Vagina (tissue), 2 donors: ENCODE results near the gene LAMC3. TPM values are rescaled to one million over a fixed set of nuclear protein-coding genes. Genes with fewer than 3 reads are reported as not detected.

ENCODE experiments used
- DNase-seq, 2 donors: peaks; one replicate each; pipeline ENCODE4 v3.0.0-alpha.2; 2017; ENCODE audit errors: extremely low spot score in 2 of 2
- H3K27ac ChIP-seq: fragments of 200-600 bp; sonication (generic); one replicate; pipeline ENCODE4 v1.5.1; 2019
- H3K27me3 ChIP-seq: fragments of 200-600 bp; sonication (generic); one replicate; pipeline ENCODE4 v1.5.1; 2019
- H3K36me3 ChIP-seq, 2 donors: fragments of 200-600 bp; sonication (generic); one replicate each; pipeline ENCODE4 v1.5.1; 2017 to 2019
- H3K4me1 ChIP-seq: fragments of 200-600 bp; sonication (generic); one replicate; pipeline ENCODE4 v1.5.1; 2019
- H3K4me3 ChIP-seq, 2 donors: fragments of 200-600 bp; sonication (generic); 1 replicate in 1 of 2; 2 replicates in 1 of 2; pipeline ENCODE4 v1.5.1; 2016 to 2019
- H3K9me3 ChIP-seq: fragments of 200-600 bp; sonication (generic); one replicate; pipeline ENCODE4 v1.5.1; 2019
- POLR2A ChIP-seq, 2 donors: fragments of 450-650 bp; IDR thresholded peaks; one replicate each; pipeline ENCODE4 v1.6.1; 2017; ENCODE audit warnings: antibody characterized with exemption in 2 of 2, mild to moderate bottlenecking in 2 of 2, moderate library complexity in 2 of 2
- POLR2AphosphoS5 ChIP-seq, 2 donors: sonication (generic); formaldehyde crosslinking; IDR thresholded peaks; one replicate each; pipeline ENCODE4 v1.9.0; 2017; ENCODE audit warnings: antibody characterized with exemption in 2 of 2, mild to moderate bottlenecking in 2 of 2, low read depth in 1 of 2; ENCODE audit not compliant: insufficient read depth in 1 of 2
- intact Hi-C: fragments of 100-400 bp; cut with DNase I; formaldehyde crosslinking; loops from one replicate; pipeline ENCODE4 v1.15.1; 2023
- total RNA-seq: library from RNA; depleted of rRNA; stranded (reverse); fragments of >200 nt; gene quantifications from one replicate; pipeline ENCODE4 v1.2.3, GENCODE V29; 2016
- TF ChIP-seq, protein P1 (sequence below), 3 experiments: fragments of 450-650 bp in 2 of 3; fragments of 200-600 bp in 1 of 3; sonication (generic) in 1 of 3; IDR thresholded peaks; one replicate each; pipeline ENCODE4 v1.5.1; 2017 to 2019; ENCODE audit warnings: antibody characterized with exemption in 3 of 3, mild to moderate bottlenecking in 2 of 3, moderate library complexity in 2 of 3

Gene LAMC3
- total RNA-seq, 1 donor from 2014 or later, result 13.3 TPM

DNA sequence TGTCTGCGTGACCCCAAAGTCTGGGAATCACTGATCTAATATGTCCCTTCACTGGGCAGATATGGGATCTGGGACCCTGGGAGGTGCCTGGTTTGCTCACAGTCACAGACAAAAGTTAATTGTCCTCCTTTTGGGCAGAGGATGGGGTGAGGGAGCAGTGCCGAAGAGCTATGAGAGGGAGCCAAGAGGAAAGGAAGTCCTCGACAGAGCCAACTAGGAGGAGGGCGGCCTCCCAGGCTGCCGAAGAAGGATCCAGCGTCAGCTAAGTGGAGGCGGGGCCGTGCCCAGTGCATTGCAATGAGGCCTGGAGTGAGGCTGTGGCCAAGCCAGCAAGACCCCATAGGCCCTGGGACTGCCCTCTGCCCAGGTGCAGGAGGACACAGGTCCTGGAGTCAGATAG is 98.8 kb downstream of the LAMC3 start:
- no peak overlapping the region for H3K27ac ChIP-seq
- no peaks in the 10 kb centered on the region for H3K4me1 ChIP-seq
- no peaks in the 10 kb centered on the region for H3K9me3 ChIP-seq
- no peak overlapping the region for H3K4me3 ChIP-seq
- intact Hi-C loops, result no loop called here
- TF ChIP-seq, protein P1, sequence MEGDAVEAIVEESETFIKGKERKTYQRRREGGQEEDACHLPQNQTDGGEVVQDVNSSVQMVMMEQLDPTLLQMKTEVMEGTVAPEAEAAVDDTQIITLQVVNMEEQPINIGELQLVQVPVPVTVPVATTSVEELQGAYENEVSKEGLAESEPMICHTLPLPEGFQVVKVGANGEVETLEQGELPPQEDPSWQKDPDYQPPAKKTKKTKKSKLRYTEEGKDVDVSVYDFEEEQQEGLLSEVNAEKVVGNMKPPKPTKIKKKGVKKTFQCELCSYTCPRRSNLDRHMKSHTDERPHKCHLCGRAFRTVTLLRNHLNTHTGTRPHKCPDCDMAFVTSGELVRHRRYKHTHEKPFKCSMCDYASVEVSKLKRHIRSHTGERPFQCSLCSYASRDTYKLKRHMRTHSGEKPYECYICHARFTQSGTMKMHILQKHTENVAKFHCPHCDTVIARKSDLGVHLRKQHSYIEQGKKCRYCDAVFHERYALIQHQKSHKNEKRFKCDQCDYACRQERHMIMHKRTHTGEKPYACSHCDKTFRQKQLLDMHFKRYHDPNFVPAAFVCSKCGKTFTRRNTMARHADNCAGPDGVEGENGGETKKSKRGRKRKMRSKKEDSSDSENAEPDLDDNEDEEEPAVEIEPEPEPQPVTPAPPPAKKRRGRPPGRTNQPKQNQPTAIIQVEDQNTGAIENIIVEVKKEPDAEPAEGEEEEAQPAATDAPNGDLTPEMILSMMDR (IDR thresholded peaks at IDR 0.05), result no peak
- TF ChIP-seq POLR2AphosphoS5 (IDR thresholded peaks at IDR 0.05; ENCODE audit: insufficient read depth in 1 of 2, low read depth in 1 of 2) (no peak), POLR2A (IDR thresholded peaks at IDR 0.05) (no peak)
- DNase-seq, result no peak
- H3K36me3 ChIP-seq, result no peaks in the 10 kb centered on the region
- no peaks in the 10 kb centered on the region for H3K27me3 ChIP-seq

DNA sequence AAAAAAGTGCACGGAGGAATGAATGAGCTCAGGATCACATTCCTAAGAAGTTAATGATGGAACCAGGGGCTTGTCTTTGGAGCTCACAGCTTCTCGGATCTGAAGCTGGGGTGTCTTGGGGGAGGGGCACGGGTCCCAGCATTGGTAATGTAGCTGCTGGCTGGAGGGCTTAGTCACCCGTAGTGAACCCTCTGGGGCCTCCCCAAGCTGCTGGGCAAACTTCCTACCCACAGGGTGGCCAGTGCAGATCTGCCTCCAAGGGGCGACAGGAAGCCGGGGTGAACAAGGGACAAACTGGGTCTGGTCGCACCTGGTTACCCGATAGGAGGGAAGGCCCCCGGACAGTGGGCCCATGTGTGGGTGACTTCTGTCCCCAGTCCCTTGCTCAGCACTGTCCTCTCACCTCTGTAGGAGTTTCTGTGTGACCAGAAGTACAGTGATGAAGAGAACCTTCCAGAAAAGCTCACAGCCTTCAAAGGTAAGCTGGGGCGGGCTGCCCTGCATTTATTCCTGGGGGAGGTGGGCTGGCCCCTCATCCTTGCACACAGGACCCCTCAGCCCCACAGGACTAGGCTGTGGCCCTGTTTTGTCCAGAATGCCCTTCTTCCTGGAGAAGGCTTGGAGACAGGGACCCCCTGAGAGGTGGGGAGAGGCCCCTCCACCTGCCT is 102.3 kb downstream of the LAMC3 start:
- H3K27me3 ChIP-seq, result no peaks in the 10 kb centered on the region
- H3K27ac ChIP-seq, result no peak overlapping the region
- H3K36me3 ChIP-seq, result no peaks in the 10 kb centered on the region
- DNase-seq, result no peak
- no peaks in the 10 kb centered on the region for H3K4me1 ChIP-seq
- no peaks in the 10 kb centered on the region for H3K9me3 ChIP-seq
- TF ChIP-seq POLR2A (IDR thresholded peaks at IDR 0.05), result no peak
- no peak for TF ChIP-seq POLR2AphosphoS5 (IDR thresholded peaks at IDR 0.05; ENCODE audit: insufficient read depth in 1 of 2, low read depth in 1 of 2)
- TF ChIP-seq, protein P1 (IDR thresholded peaks at IDR 0.05), result no peak
- H3K4me3 ChIP-seq, result no peak overlapping the region
- intact Hi-C loops, result no loop called here

DNA sequence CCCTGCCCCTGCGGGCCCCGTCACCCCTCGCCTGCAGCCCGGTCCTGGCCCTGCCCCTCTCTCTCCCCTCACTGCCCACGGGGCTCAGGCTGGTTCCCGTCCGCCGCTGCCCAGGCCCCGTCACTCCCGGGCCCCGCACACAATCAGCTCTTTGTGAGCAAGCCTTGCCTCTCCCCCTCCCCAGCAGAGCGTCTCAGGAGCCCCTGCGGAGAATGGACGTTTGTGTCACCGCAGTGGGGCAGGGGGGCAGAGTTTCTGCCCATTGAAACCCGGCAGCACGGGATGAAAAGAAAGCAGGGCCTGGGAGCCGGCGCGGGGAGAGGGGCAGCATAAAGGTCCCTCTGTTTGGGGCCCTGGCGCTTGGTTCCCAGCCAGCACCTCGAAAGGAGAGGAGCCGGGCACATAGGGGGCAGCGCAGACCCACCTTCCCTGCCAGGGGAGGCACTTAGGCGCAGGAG is 102.9 kb downstream of the LAMC3 start:
- no peaks in the 10 kb centered on the region for H3K36me3 ChIP-seq
- intact Hi-C loops, result no loop called here
- no peaks in the 10 kb centered on the region for H3K27me3 ChIP-seq
- no peak overlapping the region for H3K4me3 ChIP-seq
- DNase-seq, result no peak
- no peak overlapping the region for H3K27ac ChIP-seq
- H3K4me1 ChIP-seq, result no peaks in the 10 kb centered on the region
- TF ChIP-seq POLR2A (IDR thresholded peaks at IDR 0.05), result no peak
- TF ChIP-seq, protein P1 (IDR thresholded peaks at IDR 0.05), result no peak
- TF ChIP-seq POLR2AphosphoS5 (IDR thresholded peaks at IDR 0.05; ENCODE audit: insufficient read depth in 1 of 2, low read depth in 1 of 2), result no peak
- H3K9me3 ChIP-seq, result no peaks in the 10 kb centered on the region

DNA sequence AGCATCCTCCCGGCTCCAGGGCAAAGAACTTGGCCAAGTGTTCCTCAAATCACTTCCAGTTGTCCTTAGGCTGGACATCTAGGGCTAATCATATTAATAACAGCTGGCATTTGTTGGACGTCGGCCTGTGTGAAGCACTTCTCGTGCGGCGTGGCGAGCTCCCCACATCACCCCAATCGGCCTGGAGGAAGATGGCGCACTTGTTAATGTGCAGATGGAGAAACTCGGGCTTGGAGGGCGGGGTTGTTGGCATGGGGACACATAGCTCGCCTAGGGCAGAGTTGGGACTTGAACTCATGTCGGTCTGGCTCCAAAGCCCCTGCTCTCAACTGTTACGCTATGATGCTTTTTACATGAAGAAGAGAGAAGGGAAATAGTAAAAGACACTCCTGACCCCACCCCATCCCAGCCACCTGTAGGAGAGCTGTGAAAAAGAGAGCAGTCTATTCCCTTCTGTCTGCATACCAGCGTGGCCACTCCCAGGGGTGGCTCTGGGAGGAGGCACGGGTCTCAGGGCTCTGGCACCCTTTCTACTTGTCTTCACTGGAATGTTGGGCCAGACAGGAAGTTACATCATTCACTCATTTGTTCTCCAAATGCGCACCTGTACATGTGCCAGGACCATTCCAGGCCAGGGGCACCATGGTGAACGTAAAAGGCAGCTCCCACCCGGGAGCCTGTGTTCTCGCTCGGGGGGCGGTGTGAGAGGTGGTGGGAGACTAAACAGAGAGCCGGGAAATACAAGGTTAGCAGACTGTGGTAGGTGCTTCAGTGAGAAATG is 103.6 kb downstream of the LAMC3 start:
- Histone ChIP-seq H3K9me3 (no peaks in the 10 kb centered on the region), H3K27ac (no peak overlapping the region), H3K36me3 (no peaks in the 10 kb centered on the region), H3K4me1 (no peaks in the 10 kb centered on the region), H3K27me3 (no peaks in the 10 kb centered on the region), H3K4me3 (no peak overlapping the region)
- intact Hi-C loops, result no loop called here
- no peak for DNase-seq
- no peak for TF ChIP-seq POLR2A (IDR thresholded peaks at IDR 0.05)
- TF ChIP-seq POLR2AphosphoS5 (IDR thresholded peaks at IDR 0.05; ENCODE audit: insufficient read depth in 1 of 2, low read depth in 1 of 2), result no peak
- TF ChIP-seq, protein P1 (IDR thresholded peaks at IDR 0.05), result no peak

DNA sequence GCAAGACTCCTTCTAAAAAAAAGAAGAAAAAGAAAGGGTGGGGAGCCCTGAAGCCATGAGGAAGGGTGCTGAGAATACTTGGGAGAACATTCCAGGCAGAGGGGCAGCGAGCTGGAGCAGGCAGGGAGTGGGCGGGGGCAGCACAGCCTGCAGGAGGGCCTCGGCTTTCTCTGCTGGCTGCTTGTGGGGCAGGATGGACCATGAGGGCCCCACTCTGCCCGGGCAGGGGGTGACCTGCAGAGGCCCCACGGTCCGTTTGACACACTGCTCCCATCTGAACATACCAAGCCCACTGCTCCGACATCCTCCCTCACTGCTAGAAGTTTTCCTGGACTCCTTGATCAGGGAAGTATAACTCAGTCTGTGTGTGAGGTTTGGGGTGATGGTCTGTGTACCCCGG is 104.7 kb downstream of the LAMC3 start:
- Histone ChIP-seq H3K36me3 (no peaks in the 10 kb centered on the region), H3K27ac (no peak overlapping the region), H3K27me3 (no peaks in the 10 kb centered on the region), H3K4me3 (no peak overlapping the region), H3K4me1 (no peaks in the 10 kb centered on the region), H3K9me3 (no peaks in the 10 kb centered on the region)
- intact Hi-C loops, result no loop called here
- TF ChIP-seq POLR2A (IDR thresholded peaks at IDR 0.05), result no peak
- TF ChIP-seq POLR2AphosphoS5 (IDR thresholded peaks at IDR 0.05; ENCODE audit: insufficient read depth in 1 of 2, low read depth in 1 of 2), result no peak
- TF ChIP-seq, protein P1 (IDR thresholded peaks at IDR 0.05), result no peak
- DNase-seq, result no peak
